ENCODE measurements around the gene PKLR. TPM values are rescaled to one million over a fixed set of nuclear protein-coding genes. Genes with fewer than 3 reads are reported as not detected.

Gene PKLR
- total RNA-seq, 4 donors from 2014 or later, result 0.18 TPM; not detected in 3

GRCh38 chr1:155285063-155285462, 16.2 kb downstream of the PKLR start:
- Histone ChIP-seq H3K27me3 (no peaks in the 10 kb centered on the region), H3K36me3 (peaks cover 0 to 43% (median 0%) of the 10 kb centered on the region in 3 donors), H3K4me3 (no peak overlapping the region), H3K27ac (no peak overlapping the region), H3K9me3 (no peaks in the 10 kb centered on the region), H3K4me1 (no peaks in the 10 kb centered on the region)
- DNase-seq, result no peak
- intact Hi-C loops (cut with DNase I), result no loop called here
- TF ChIP-seq POLR2A (IDR thresholded peaks at IDR 0.05) (no peak), CTCF (IDR thresholded peaks at IDR 0.05) (no peak)
- WGBS, 2 donors, result 88 to 91% methylated on average over 7 to 13 of the region's 14 CpGs

DNA sequence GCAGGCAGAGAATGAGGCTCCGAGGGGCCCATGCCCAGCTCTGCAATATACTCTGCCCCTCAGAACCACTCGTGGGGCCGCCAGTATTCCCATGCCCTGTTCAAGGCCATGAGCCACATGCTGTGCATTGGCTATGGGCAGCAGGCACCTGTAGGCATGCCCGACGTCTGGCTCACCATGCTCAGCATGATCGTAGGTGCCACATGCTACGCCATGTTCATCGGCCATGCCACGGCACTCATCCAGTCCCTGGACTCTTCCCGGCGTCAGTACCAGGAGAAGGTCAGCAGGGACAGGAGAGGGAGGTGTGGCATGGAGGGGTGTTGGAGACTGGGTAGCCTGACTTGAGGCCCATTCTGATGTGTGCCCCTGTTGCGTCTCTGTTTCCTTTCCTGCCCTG, 16.8 kb downstream of the PKLR start:
- H3K9me3 ChIP-seq, result no peaks in the 10 kb centered on the region
- no peak for DNase-seq
- H3K36me3 ChIP-seq, result peaks cover 0 to 43% (median 0%) of the 10 kb centered on the region in 3 donors
- no peak for TF ChIP-seq POLR2A (IDR thresholded peaks at IDR 0.05)
- no peak for TF ChIP-seq CTCF (IDR thresholded peaks at IDR 0.05)
- H3K27me3 ChIP-seq, result no peaks in the 10 kb centered on the region
- WGBS, 2 donors, result 91 to 95% methylated on average over 7 to 12 of the region's 12 CpGs
- H3K27ac ChIP-seq, result no peak overlapping the region
- intact Hi-C loops (cut with DNase I), result no loop called here
- H3K4me3 ChIP-seq, result no peak overlapping the region
- H3K4me1 ChIP-seq, result no peaks in the 10 kb centered on the region

GRCh38 chr1:155282488-155283091, 18.6 kb downstream of the PKLR start:
- TF ChIP-seq CTCF (IDR thresholded peaks at IDR 0.05) (no peak), POLR2A (IDR thresholded peaks at IDR 0.05) (no peak)
- Histone ChIP-seq H3K36me3 (peaks cover 0 to 36% (median 0%) of the 10 kb centered on the region in 3 donors), H3K27ac (no peak overlapping the region), H3K4me3 (no peak overlapping the region), H3K27me3 (no peaks in the 10 kb centered on the region), H3K9me3 (no peaks in the 10 kb centered on the region), H3K4me1 (peaks cover 7 to 14% (median 13%) of the 10 kb centered on the region in 3 donors)
- intact Hi-C loops (cut with DNase I), result no loop called here
- DNase-seq, result no peak
- WGBS, 2 donors, result 93 to 94% methylated on average over 9 to 22 of the region's 29 CpGs

- Histone ChIP-seq H3K36me3 (peaks cover 0 to 16% (median 0%) of the 10 kb centered on the region in 3 donors), H3K27ac (no peak overlapping the region), H3K27me3 (no peaks in the 10 kb centered on the region), H3K4me3 (no peak overlapping the region), H3K9me3 (no peaks in the 10 kb centered on the region), H3K4me1 (peaks cover 7 to 22% (median 22%) of the 10 kb centered on the region in 3 donors)
- WGBS, 2 donors, result 81 to 86% methylated on average over 1 to 2 of the region's 2 CpGs
- intact Hi-C loops (cut with DNase I), result no loop called here
- TF ChIP-seq POLR2A (IDR thresholded peaks at IDR 0.05) (no peak), CTCF (IDR thresholded peaks at IDR 0.05) (no peak)
- no peak for DNase-seq
These were observed 22.0 kb downstream of the PKLR start for GRCh38 chr1:155279268-155279667.

- H3K36me3 ChIP-seq, result peaks cover 0 to 11% (median 0%) of the 10 kb centered on the region in 3 donors
- H3K4me3 ChIP-seq, result peak overlapping the region in 2 of 4 donors; percentile 69 to 80
- H3K27me3 ChIP-seq, result no peaks in the 10 kb centered on the region
- H3K4me1 ChIP-seq, result peaks cover 10 to 27% (median 26%) of the 10 kb centered on the region in 3 donors
- intact Hi-C loops (cut with DNase I), result no loop called here
- H3K27ac ChIP-seq, result no peak overlapping the region
- TF ChIP-seq POLR2A (IDR thresholded peaks at IDR 0.05) (no peak), CTCF (IDR thresholded peaks at IDR 0.05) (no peak)
- no peaks in the 10 kb centered on the region for H3K9me3 ChIP-seq
- no peak for DNase-seq
- WGBS, 2 donors, result 55 to 60% methylated on average over 8 of the region's 10 CpGs
These were observed 22.5 kb downstream of the PKLR start for GRCh38 chr1:155278689-155279160.

Data from esophagus squamous epithelium (tissue), 5 donors.